ENCODE measurements around the gene SLC6A8. TPM values are rescaled to one million over a fixed set of nuclear protein-coding genes. Genes with fewer than 3 reads are reported as not detected.
"Not testable (repeated sequence)": the region's sequence is repeated elsewhere in the genome, so short reads cannot be mapped to it uniquely, and the experiment has no call there.

SLC6A8 gene
- total RNA-seq, 1 donor from 2014 or later: 94.1 TPM

DNA sequence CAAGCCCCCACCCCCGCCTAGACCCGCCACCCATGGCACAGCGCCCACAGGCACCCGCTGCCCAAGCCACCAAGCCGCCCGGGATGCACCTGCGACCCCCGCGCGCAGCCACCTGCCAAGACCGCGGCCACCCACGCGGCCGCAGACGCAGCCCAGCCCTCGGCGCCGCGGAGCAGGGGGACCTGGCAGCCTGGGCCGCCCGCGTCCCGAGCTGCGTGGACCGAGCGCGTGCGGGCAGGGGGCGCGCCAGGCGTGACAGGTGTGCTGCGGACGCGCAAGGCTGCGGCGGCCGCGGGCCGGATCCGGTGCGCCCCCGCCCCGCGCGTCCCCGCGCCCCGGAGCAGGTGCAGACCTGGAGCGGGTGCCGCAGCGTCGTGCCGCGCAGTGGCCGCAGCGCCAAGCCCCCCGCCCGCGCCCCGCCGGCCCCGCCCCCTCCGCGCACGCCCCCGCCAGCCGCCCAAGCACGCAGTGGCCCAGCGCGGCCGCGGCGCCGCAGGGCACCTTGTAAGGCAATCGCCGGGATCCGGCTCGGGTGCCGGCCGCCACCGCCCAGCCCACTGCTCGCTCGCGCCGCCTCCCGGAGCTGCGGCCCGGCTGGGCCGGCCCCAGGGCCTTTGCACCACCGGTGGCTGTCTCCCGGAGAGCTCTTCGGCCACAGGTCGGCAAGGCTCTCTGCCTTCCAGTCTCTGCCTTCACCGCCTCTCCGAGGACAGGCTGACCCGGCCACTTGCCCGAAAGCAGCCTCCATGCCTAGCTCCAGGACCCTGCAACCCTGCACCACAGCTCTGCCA, 14.1 kb upstream of the SLC6A8 start, which contains the start of gene PNCK:
PNCK (minus strand) TSS at position 386 of the 791 bp plus-strand sequence. CDS start 737 bp downstream, outside the sequence.
- TF ChIP-seq, protein P1, sequence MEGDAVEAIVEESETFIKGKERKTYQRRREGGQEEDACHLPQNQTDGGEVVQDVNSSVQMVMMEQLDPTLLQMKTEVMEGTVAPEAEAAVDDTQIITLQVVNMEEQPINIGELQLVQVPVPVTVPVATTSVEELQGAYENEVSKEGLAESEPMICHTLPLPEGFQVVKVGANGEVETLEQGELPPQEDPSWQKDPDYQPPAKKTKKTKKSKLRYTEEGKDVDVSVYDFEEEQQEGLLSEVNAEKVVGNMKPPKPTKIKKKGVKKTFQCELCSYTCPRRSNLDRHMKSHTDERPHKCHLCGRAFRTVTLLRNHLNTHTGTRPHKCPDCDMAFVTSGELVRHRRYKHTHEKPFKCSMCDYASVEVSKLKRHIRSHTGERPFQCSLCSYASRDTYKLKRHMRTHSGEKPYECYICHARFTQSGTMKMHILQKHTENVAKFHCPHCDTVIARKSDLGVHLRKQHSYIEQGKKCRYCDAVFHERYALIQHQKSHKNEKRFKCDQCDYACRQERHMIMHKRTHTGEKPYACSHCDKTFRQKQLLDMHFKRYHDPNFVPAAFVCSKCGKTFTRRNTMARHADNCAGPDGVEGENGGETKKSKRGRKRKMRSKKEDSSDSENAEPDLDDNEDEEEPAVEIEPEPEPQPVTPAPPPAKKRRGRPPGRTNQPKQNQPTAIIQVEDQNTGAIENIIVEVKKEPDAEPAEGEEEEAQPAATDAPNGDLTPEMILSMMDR (IDR thresholded peaks at IDR 0.05): no peak
- TF ChIP-seq EZH2 (IDR thresholded peaks at IDR 0.05) (no peak), EZH2phosphoT487 (IDR thresholded peaks at IDR 0.05) (no peak)
- Histone ChIP-seq H2AFZ (replicated peaks) (no peak within 1 kb of the TSS), H3K27ac (no peak within 1 kb of the TSS), H3K27me3 (no peaks in the 10 kb centered on the region), H3K9me3 (ENCODE audit: low read depth) (no peaks in the 10 kb centered on the region), H3K9ac (no peak within 1 kb of the TSS), H3F3A (ENCODE audit: low read depth) (no peaks in the 10 kb centered on the region), H3K4me1 (peaks cover 5% of the 10 kb centered on the region), H3K4me3 (peak within 1 kb of the TSS; percentile 33), H4K20me1 (ENCODE audit: low read depth) (no peaks in the 10 kb centered on the region), H3K4me2 (peak within 1 kb of the TSS; percentile 63), H3K36me3 (no peaks in the 10 kb centered on the region), H3K79me2 (ENCODE audit: low read depth) (no peaks in the 10 kb centered on the region)
- Mint-ChIP-seq H3K4me1 (peaks cover 15% of the 10 kb centered on the region), H3K27me3 (ENCODE audit: insufficient read depth, low read depth) (peaks cover 11% of the 10 kb centered on the region), H3K36me3 (no peaks in the 10 kb centered on the region), H3K27ac (peak within 1 kb of the TSS; percentile 80), H3K9me3 (peaks cover 25% of the 10 kb centered on the region), H3K4me3 (peak within 1 kb of the TSS; percentile 70)
- peak; percentile 67 for DNase-seq (ENCODE audit: low spot score)

DNA sequence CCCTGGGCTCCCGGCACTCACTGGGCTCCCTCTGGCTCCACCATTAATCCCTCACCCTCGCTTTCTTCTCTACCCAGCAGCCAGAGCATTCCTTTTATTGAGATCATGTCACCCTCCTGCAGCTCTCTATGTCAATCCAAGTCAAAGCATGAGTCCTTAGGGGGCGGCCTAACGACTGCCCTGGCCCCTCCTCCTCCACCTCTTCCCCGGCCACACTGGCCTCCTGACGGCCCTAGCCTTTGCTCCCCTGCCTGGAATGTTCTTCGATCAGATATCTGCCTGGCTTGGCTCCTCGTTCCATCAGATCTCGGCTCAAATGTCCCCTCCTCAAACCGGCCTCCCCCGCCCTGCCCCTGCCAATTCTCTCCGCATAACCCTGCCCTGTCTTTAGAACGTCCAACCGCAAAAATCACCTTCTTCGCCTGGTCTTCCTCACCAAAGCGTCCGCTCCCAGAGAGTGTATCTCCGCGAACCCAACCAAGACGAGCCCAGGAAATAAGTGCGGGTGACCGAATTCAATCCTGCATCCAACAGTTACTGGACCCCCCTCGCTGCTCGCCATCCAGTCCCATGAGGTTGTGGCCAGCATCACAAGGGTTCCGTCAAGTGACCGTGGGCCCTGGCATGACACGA, 13.4 kb upstream of the SLC6A8 start:
- peaks cover 11% of the 10 kb centered on the region for H3K27me3 Mint-ChIP-seq (ENCODE audit: insufficient read depth, low read depth)
- H3K4me1 Mint-ChIP-seq: peaks cover 15% of the 10 kb centered on the region
- peak overlapping the region; percentile 70 for H3K4me3 Mint-ChIP-seq
- no peaks in the 10 kb centered on the region for H3K79me2 ChIP-seq (ENCODE audit: low read depth)
- H3K27ac Mint-ChIP-seq: peak overlapping the region; percentile 80
- H3K9ac ChIP-seq: no peak overlapping the region
- H3K36me3 Mint-ChIP-seq: no peaks in the 10 kb centered on the region
- H3K4me3 ChIP-seq: peak overlapping the region; percentile 22
- H4K20me1 ChIP-seq (ENCODE audit: low read depth): no peaks in the 10 kb centered on the region
- TF ChIP-seq, protein P1 (IDR thresholded peaks at IDR 0.05): no peak
- TF ChIP-seq EZH2 (IDR thresholded peaks at IDR 0.05): no peak
- TF ChIP-seq EZH2phosphoT487 (IDR thresholded peaks at IDR 0.05): no peak
- H3F3A ChIP-seq (ENCODE audit: low read depth): no peaks in the 10 kb centered on the region
- peak overlapping the region; percentile 41 for H3K4me2 ChIP-seq
- peaks cover 5% of the 10 kb centered on the region for H3K4me1 ChIP-seq
- peak; percentile 69 for DNase-seq (ENCODE audit: low spot score)
- H3K36me3 ChIP-seq: no peaks in the 10 kb centered on the region
- H3K9me3 ChIP-seq (ENCODE audit: low read depth): no peaks in the 10 kb centered on the region
- H3K9me3 Mint-ChIP-seq: peaks cover 28% of the 10 kb centered on the region
- no peak overlapping the region for H3K27ac ChIP-seq
- no peaks in the 10 kb centered on the region for H3K27me3 ChIP-seq
- no peak overlapping the region for H2AFZ ChIP-seq (replicated peaks)

DNA sequence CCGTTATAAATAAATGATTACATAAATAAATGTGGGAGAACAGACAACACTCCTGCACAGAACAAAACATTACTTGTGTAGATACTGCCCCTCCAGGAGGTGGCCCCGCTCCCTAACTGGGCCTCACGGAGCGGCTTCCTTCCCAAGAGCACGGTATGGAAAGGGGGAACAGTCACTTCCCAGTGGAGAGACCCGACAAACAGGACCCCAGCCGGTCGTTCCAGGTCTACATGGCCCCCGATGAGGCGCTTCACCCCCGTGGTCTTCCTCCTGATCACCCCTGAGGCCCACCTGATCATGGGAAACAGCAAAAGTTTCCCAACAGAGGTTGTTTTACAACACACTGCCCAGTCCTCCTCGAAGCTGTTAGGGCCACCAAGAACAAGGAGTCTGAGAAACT, 6.6 kb upstream of the SLC6A8 start:
- Mint-ChIP-seq H3K27ac (no peak overlapping the region), H3K4me1 (peaks cover 8% of the 10 kb centered on the region), H3K36me3 (peaks cover 2% of the 10 kb centered on the region), H3K27me3 (ENCODE audit: insufficient read depth, low read depth) (peaks cover 3% of the 10 kb centered on the region), H3K4me3 (no peak overlapping the region), H3K9me3 (peaks cover 25% of the 10 kb centered on the region)
- no peak overlapping the region for H3K9ac ChIP-seq
- no peak overlapping the region for H2AFZ ChIP-seq (replicated peaks)
- no peaks in the 10 kb centered on the region for H4K20me1 ChIP-seq (ENCODE audit: low read depth)
- H3K9me3 ChIP-seq (ENCODE audit: low read depth): no peaks in the 10 kb centered on the region
- no peak overlapping the region for H3K4me3 ChIP-seq
- TF ChIP-seq, protein P1 (IDR thresholded peaks at IDR 0.05): no peak
- TF ChIP-seq EZH2phosphoT487 (IDR thresholded peaks at IDR 0.05) (no peak), EZH2 (IDR thresholded peaks at IDR 0.05) (no peak)
- H3K27me3 ChIP-seq: no peaks in the 10 kb centered on the region
- DNase-seq (ENCODE audit: low spot score): no peak
- H3K4me2 ChIP-seq: no peak overlapping the region
- H3K27ac ChIP-seq: no peak overlapping the region
- H3K36me3 ChIP-seq: no peaks in the 10 kb centered on the region
- peaks cover 32% of the 10 kb centered on the region for H3F3A ChIP-seq (ENCODE audit: low read depth)
- peaks cover 3% of the 10 kb centered on the region for H3K4me1 ChIP-seq
- H3K79me2 ChIP-seq (ENCODE audit: low read depth): peaks cover 10% of the 10 kb centered on the region

DNA sequence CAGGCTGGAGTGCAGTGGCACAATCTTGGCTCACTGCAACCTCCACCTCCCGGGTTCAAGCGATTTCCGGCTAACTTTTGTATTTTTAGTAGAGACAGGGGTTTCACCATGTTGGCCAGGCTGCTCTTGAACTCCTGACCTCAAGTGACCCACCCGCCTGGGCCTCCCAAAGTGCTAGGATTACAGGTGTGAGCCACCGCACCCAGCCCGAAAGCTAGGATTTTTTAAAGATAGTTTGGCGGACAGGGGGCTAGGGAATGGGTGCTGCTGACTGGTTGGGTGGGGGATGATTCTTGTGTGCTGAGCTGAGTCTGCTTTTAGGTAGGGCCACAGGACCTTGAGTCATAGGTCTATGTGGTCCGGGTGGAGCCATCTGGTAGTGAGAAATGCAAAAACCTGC, 4.2 kb upstream of the SLC6A8 start:
- H3K9me3 Mint-ChIP-seq: peaks cover 26% of the 10 kb centered on the region
- H3K9ac ChIP-seq; H3K27me3 Mint-ChIP-seq (ENCODE audit: insufficient read depth, low read depth); H2AFZ ChIP-seq (replicated peaks); H3K36me3 ChIP-seq; H3K36me3 Mint-ChIP-seq; H3K4me1 ChIP-seq; DNase-seq (ENCODE audit: low spot score); H3K27me3 ChIP-seq; H3K9me3 ChIP-seq (ENCODE audit: low read depth); H4K20me1 ChIP-seq (ENCODE audit: low read depth): not testable (repeated sequence)
- H3K79me2 ChIP-seq (ENCODE audit: low read depth): peaks cover 13% of the 10 kb centered on the region
- peaks cover 40% of the 10 kb centered on the region for H3F3A ChIP-seq (ENCODE audit: low read depth)
- peak overlapping the region; percentile 93 for H3K27ac ChIP-seq
- H3K4me3 ChIP-seq: peak overlapping the region; percentile 26
- H3K4me2 ChIP-seq: peak overlapping the region; percentile 22
- H3K4me1 Mint-ChIP-seq: peaks cover 14% of the 10 kb centered on the region
- H3K27ac Mint-ChIP-seq: peak overlapping the region; percentile 94
- H3K4me3 Mint-ChIP-seq: peak overlapping the region; percentile 59

Measured in neural progenitor cell (in vitro differentiated cells).